GM18505 (cell line): Measurements from ENCODE around the gene AP1G1.
"Not testable (repeated sequence)": the region's sequence is repeated elsewhere in the genome, so short reads cannot be mapped to it uniquely, and the experiment has no call there.

Source experiments
- ATAC-seq: cut with Tn5 transposase; IDR thresholded peaks from one replicate; pipeline ENCODE4 v1.9.1; 2021; ENCODE audit not compliant: unreplicated experiment
- POLR2A ChIP-seq: IDR thresholded peaks from 4 replicates; pipeline ENCODE4 v1.6.1; 2011; ENCODE audit warnings: borderline replicate concordance; ENCODE audit not compliant: insufficient read depth, insufficient read length; ENCODE audit errors: extremely low read depth

AP1G1 gene

DNA sequence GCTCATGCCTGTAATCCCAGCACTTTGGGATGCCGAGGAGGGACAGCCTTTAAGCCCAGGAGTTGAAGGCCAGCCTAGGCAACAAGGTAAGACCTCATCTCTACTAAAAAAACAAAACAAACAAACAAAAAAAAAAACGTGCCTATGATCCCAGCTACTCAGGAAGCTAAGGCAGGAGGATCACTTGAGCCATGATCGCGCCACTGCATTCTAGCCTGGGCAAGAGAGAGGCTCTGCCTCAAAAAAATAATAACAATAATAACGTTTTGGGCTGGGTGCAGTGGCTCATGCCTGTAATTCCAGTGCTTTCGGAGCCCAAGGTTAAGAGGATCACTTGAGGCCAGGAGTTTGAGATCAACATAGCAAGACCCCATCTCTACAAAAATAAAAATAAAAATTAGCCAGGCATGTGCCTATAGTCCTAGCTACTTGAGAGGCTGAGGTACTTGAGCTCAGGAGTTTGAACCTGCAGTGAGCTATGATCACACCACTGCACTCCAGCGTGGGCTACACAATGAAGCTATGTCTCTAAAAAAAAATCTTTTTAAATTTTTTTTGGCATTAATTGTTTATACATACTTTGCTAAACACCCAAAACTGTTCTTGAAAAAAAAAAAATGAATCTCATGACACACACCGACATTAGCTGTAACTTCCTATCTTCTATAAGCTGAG, 87.4 kb downstream of the AP1G1 start:
- no peak for TF ChIP-seq POLR2A
- ATAC-seq: no peak

DNA sequence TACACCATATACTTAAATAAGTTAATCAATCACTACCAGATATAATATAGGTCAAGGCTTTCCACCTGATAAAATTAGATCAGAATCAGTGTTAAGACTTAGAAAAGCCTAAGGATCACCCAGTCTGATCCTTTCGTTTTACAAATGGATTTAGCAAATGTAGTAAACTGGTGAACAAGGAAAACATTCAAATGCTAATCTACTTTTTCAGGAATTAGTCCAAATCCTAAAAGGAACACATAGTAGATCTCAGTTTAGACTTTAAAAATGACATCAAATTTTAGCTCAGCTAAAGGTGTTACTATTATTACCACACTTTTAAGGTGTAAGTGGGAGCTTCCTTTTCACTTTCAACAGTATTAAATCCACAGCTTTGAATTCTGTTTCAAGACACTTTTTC, 96.1 kb downstream of the AP1G1 start:
- TF ChIP-seq POLR2A: no peak
- no peak for ATAC-seq

DNA sequence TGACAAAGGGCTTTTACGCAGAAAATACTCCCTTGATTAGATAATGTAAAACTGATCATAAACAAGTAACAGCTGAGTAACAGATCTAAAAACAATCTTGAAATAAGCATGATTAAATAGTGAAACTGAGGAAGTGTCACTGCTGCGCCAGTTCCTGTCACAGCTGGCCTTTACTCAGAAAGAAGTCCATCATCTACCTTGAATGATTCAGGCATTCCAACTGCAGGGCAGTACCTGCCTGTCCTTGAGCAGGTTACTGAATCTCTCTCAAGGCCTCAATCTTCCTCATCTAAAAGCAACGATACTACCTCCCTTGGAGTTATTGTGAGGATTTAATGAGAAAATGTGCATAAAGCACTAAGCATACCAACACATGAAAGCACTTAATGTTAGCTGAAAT, 96.8 kb downstream of the AP1G1 start:
- no peak for ATAC-seq
- TF ChIP-seq POLR2A: no peak

DNA sequence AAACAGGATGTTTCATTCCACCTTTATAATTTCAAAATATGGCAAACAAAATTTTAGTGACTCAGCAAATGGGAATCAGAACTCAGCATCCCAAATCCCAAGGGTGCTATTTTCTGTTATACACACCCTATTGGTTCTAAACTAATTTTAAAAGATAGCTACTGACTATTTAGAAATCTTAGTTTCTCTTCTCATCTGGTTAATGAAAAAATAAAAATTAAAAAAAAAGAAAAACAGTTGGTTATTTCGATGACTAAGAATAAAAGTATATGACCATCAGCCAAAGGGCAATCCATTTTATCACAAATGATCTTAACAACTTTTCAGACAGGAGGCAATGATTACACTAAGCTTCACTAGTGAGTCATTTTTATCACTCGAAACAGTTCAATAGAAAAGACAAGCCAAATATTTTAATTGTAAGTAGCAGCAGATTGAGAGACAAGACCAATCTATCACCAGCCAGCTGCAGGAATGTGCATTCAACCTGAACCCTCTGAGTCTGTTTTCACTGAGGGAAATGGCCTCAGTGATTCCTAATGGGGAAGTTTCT, 99.3 kb downstream of the AP1G1 start:
- no peak for TF ChIP-seq POLR2A
- ATAC-seq: no peak

DNA sequence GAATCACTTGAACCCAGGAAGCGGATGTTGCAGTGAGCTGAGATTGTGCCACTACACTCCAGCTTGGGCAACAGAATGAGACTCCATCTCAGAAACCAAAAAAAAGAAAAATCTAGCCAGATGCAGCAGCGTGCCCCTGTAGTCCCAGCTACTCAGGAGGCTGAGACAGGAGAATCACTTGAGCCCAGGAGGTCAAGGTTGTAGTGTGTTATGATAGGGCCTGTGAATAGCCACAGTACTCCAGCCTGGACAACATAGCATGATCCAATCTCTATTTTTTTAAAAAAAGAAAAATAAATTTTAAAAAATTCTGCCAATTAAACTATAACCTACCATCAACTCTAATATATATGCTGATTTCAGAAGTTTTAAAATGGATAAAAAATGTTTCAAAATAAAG, 99.9 kb downstream of the AP1G1 start:
- no peak for TF ChIP-seq POLR2A
- no peak for ATAC-seq

DNA sequence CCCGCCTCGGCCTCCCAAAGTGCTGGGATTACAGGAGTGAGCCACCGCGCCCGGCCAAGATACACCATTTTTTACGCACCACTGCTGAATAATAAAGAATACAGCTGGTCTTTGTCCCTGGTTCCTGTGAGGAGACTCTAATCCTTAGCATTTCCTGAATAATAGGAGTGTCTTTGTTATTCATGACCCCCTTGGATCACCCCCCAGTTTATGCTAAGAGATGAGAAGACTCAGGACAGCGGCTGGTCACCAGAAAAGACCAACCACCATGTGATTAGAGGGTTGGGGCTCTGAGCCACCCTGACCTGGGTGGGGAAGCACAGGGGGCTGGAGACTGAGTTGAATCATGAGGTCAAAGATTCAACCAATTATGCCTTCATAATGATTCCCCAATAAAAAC, 101.4 kb downstream of the AP1G1 start:
- TF ChIP-seq POLR2A: no peak
- ATAC-seq: no peak

DNA sequence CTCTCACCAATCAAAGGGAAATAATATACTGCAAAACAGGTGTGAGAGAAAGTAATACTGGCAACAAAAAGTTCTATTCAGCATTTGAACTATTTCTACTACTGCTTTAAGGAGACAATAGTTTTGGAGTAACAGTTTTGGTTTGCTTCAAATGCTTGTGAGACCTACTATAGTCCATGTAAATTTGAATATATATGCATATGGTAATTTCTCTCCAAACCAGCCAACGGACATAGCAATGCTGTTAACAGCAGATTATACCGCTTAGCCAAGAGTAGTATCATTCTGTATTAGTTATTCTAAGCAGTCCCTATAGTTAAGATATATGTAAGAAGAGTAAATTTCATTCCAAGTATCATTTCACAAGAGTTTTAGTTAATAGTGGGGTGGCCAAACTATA, 102.6 kb downstream of the AP1G1 start:
- no peak for TF ChIP-seq POLR2A
- ATAC-seq: no peak

DNA sequence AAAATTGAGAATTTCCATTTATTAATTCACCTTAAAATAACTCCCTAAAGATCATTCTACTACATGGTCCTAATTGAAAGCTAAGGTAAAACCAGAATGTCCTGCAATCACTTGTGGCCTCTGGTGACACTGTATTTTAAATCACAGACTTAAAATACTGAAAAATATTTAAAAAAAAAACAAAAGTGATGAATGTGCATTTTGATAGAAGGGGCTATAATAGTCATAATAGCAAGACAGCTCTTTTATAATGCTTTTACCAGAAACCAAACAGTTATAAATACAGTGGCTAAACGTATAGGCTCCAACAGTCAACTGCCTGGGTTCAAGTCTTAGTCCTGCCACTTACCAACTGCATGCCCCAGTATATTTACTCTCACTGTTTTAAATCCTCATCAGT, 105.3 kb downstream of the AP1G1 start:
- ATAC-seq: no peak
- no peak for TF ChIP-seq POLR2A

DNA sequence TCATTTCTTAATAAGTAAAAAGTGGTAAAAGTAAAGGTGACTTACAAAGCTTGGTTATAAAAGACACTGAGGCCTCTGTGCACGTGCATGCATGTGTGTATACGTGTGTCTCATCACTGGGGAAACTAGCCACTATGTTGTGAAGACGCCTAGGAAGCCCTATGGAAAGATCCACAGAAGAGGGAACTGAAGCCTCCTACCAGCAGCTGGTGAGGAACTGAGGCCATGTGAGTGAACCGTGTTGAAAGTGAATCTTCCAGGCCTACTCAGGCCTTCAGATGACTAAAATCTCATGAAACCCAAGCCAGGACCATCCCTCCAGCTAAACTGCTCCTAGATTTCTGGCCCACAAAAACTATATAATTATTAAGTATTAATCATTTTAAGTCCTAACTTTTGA, 107.8 kb downstream of the AP1G1 start:
- no peak for ATAC-seq
- TF ChIP-seq POLR2A: no peak

DNA sequence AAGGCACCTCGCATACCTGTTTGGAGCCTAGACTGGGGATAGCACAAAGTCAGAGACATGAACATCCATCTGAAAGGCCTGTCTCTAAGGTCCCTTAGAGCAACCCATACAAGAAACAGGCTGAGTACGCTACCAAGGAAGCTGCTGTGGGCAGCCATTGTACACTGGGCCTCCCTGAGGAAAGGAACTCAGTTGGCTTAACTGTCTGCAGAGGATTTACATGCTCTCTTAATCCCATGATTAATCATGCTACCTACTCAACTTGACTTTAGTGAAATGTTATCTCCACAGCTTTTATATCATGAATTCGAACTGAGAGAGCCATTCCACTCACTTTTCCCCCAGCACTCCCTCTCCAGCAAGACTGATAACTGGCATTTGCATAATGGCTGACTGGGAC, 110.1 kb downstream of the AP1G1 start:
- no peak for ATAC-seq
- no peak for TF ChIP-seq POLR2A

DNA sequence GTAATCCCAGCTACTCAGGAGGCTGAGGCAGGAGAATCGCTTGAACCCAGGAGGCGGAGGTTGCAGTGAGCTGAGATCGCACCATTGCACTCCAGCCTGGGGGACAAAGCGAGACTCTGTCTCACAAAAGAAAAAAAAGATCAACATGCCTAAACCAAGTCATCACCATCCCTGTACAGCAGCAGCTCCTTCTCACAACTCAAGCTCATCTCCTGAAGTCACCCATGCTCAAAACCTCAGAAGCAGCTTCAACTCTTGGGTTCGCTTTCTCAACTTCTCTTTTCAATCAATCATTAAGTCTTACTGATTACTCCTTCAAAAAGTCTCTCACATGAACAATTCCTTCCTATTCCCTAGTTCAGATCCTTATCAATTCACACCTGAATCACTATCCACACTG, 115.5 kb downstream of the AP1G1 start:
- no peak for ATAC-seq
- TF ChIP-seq POLR2A: no peak

DNA sequence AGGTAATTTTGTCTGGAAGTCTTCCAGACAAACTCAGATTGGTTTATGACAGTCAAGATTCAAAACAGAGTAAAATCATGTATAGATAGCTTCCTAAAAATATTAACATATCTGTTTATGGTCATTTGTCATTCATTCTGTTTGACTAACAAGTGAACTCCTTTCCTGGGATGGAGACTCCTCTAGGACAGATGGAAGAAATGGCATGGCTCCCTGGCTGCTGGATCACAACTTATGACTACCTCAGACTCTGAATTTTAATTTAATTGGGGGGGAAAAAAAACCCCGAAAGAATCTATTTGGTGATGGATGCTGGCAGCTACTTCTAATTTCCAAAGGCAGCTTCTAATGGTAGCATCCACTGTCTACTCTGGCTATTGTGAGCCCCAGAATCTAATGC, 118.7 kb downstream of the AP1G1 start:
- no peak for TF ChIP-seq POLR2A
- ATAC-seq: no peak

DNA sequence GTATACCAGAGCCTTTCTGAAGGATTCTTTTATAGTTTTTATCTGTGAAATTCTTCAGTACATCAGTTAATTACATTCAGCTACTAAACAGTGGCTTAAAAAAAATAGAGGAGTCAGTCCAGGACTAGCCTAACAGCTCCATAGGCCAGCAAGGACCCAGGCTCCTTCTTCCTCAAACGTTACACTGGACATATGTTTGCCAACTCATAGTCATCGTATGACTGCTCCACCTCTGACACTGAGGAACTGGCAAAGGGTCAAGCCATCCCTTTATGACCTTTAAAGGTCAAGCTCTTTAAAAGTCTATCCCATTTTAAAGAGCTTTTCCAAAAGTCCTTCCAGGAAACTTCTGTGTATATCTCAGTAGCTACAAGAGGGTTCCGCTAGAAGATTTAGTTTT, 120.8 kb downstream of the AP1G1 start:
- ATAC-seq: no peak
- no peak for TF ChIP-seq POLR2A

DNA sequence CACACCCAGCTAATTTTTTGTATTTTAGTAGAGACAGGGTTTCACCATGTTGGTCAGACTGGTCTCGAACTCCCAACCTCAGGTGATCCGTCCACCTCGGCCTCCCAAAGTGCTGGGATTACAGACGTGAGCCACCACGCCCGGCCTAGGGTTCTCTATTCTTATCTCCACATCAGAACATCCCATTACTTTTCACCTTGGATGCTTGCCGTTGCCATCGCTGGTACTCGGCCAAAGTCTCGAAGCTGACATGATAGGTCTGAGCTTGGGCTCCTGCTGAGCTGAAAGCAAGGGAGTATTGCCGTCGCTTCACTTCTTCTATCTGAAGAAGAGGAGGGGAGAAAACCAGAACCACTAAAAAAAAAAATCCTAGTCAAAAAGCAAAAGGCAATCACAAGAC, 124.4 kb downstream of the AP1G1 start:
- not testable (repeated sequence) for ATAC-seq

DNA sequence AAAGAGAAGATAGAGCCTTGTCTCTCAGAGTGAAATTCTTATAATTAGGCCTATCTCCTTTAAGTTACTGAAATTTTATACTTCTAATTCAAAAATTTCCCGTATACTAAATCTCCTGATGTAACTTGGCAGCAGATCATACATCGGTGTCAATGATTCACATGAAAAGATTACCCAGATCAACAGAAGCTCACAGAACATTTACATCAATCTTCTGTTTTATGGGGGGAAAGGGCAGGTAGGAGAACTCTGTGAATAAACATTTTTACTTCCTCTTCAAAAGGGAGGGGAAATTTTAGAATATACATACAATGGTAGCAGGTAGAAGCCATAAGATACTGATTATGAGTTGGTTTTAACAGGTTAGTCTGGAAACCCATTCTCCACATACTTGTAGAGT, 127.3 kb downstream of the AP1G1 start:
- TF ChIP-seq POLR2A: no peak
- ATAC-seq: no peak
